ENCODE results near the gene SHMT2.

SHMT2 gene

DNA sequence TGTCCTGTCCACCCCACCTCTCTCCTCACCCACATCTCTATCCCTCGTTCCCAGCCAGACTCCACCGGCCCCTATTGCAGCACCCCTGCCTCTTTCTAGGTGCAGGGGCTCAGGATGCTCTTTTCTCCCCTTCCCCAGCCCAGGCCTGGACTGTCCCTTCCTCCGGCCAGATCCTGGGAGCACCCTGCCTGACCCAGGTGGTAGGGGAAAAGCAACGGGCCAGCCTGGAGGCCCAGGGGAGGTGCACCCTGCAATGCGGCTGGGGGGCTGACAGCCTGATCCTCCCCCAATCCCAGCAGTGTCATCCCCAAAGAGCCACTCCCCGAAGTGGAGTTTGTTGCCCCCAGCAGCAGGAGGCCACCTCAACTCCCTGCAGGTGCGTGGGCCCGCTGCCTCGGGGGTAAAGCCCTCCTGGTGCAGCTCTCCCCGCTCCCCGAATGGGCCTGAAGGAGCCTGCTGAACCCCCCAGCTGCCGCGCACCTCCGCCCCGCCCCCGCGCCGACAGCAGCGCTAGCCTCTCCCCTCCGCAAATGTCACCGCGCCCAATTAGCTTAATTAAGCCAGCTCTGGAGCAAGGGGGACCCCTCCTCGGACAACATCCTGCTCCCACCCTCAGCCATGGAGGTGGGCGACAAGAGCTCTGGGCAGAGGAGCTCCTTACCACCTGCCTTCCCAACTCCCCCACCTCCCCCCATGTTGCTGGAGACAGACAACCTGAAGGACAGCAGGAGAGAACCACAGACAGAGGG is 8.2 kb upstream of the SHMT2 start:
- H3K9ac ChIP-seq (ENCODE audit: low read length in 2 of 2), result no peak overlapping the region
- no peaks in the 10 kb centered on the region for H3K9me3 ChIP-seq (ENCODE audit: control insufficient read depth in 2 of 2, low read length in 2 of 2)
- H3K4me3 ChIP-seq (ENCODE audit: low read length in 2 of 2), result no peak overlapping the region
- peaks cover 79 to 96% of the 10 kb centered on the region in 2 donors for H3K27me3 ChIP-seq (ENCODE audit: control insufficient read depth in 1 of 2, insufficient read depth in 2 of 2, low read length in 2 of 2)
- H3K27ac ChIP-seq (ENCODE audit: low read length), result no peak overlapping the region
- no peaks in the 10 kb centered on the region for H3K36me3 ChIP-seq (ENCODE audit: control insufficient read depth in 2 of 2, insufficient read depth in 2 of 2, low read length in 2 of 2)
- H3K4me1 ChIP-seq (ENCODE audit: control insufficient read depth, insufficient read depth, low read length), result peaks cover 17% of the 10 kb centered on the region

DNA sequence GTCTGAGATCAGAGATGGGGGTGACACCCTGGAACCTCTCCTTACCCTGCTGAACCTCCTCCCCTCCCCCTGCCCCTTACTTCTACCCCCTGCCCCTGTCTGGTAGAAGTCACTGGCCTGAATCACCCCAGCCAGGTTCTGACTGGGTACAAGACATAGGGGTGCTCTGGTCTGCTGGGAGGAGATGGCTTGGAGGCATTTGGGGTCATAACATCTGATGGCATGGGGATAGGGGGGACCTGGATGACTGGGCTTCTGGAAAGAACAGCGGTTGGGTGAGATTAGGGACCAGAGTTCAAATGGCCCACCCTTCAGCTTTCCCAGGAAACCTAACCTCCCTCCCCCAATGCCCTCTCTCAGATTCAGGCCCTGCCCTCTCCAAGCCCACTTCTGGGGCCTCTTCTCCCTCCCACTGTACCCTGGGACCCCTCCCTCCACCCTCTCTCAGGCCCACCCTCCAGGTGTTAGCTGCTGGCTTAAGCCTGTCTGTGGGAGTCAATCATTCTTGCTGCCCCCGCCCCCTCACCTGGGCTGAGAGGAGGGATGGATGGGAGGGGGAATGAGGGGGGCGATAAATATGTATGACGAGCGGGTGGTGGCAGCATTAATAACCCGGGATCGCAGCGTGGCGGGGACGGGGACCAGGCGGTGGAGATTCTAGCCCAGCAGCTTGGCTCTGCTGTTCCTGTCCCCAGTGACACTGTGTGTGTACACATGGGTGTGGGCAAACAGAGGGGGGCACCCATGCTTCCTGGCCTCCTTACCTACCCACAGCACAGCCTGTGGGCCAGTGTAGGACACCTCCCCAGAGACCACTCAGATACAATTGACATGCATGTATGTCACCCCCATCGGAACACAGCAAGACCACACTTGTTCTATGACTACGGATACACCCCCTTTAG is 7.0 kb upstream of the SHMT2 start:
- Histone ChIP-seq H3K27me3 (ENCODE audit: control insufficient read depth in 1 of 2, insufficient read depth in 2 of 2, low read length in 2 of 2) (peaks cover 81 to 96% of the 10 kb centered on the region in 2 donors), H3K4me3 (ENCODE audit: low read length in 2 of 2) (no peak overlapping the region), H3K27ac (ENCODE audit: low read length) (no peak overlapping the region), H3K4me1 (ENCODE audit: control insufficient read depth, insufficient read depth, low read length) (peaks cover 7% of the 10 kb centered on the region), H3K9ac (ENCODE audit: low read length in 2 of 2) (no peak overlapping the region), H3K9me3 (ENCODE audit: control insufficient read depth in 2 of 2, low read length in 2 of 2) (no peaks in the 10 kb centered on the region), H3K36me3 (ENCODE audit: control insufficient read depth in 2 of 2, insufficient read depth in 2 of 2, low read length in 2 of 2) (no peaks in the 10 kb centered on the region)

DNA sequence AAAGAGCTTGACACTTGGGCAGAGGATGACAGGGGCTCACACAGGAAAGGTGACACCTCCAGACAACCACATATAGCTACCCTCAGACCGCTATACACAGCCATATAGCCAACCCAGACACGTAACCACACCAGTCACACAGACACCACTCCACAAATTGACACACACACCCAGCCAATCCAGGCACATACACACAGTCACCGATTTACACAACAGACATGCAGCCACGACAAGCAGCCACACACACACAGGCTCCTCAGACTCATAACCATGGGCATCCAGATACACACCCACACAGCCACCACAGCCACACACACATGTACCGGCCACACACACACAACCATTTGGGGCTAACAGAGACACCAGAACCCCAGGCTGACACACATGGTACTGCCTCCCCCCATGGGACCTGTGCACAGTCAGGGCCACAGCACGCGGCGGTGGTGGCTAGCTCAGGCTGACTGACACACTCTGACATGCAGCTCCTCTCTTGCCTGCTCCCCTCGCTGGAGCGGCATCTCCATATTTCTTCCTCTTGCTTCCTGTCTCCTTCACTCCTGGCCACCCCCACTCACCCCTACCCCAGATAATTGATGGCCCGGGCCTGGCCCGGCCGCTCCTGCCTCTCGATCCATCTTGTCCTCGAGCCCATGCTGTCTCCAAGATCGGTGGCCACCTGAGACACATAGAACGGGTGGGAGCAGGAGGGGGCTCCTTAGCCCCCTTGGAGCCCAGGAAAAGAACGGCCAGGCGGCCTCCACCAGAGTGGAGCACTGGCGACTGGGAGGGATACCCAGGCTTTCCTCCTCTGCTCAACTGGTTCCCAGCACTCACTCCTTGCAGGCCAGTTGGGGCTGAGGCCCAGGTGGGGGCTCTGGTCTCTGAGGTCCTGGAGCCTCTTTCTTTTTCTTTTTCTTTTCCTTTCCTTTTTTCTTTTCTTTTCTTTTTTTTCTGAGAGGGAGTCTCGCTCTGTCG is 6.0 kb upstream of the SHMT2 start:
- Histone ChIP-seq H3K4me3 (ENCODE audit: low read length in 2 of 2) (no peak overlapping the region), H3K36me3 (ENCODE audit: control insufficient read depth in 2 of 2, insufficient read depth in 2 of 2, low read length in 2 of 2) (no peaks in the 10 kb centered on the region), H3K4me1 (ENCODE audit: control insufficient read depth, insufficient read depth, low read length) (peaks cover 5% of the 10 kb centered on the region), H3K9ac (ENCODE audit: low read length in 2 of 2) (no peak overlapping the region), H3K27me3 (ENCODE audit: control insufficient read depth in 1 of 2, insufficient read depth in 2 of 2, low read length in 2 of 2) (peaks cover 72 to 87% of the 10 kb centered on the region in 2 donors), H3K27ac (ENCODE audit: low read length) (no peak overlapping the region), H3K9me3 (ENCODE audit: control insufficient read depth in 2 of 2, low read length in 2 of 2) (no peaks in the 10 kb centered on the region)

DNA sequence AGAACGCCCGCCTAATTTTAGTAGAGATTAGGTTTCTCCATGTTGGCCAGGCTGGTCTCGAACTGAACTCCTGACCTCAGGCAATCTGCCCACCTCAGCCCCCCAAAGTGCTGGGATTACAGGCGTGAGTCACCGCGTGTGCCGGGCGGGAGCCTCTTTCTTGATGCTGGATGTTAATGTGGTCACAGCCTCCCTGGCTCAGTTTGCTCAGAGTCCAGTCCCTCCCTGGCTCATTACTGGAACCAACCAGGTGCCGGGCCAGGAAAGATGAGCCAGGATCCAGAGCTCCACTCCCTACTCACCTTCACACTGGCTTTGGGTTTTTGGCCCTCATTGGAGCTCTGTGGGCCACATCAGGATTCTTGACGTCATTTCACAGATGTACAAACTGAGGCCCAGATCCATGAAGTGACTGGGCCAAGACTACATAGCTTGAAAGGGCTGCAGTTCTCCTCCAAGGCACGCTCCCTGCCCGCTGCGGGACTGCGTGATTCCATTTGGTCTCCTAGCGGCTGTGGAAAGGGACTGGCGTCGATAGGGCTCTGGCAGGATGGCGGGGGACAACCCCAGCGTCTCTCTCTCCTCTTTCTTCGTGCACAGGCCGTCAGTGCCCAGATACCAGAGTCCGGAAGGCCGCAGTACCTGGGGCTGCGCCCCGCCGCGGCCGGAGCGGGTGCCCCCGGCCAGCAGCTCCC is 5.1 kb upstream of the SHMT2 start:
- H3K27me3 ChIP-seq (ENCODE audit: control insufficient read depth in 1 of 2, insufficient read depth in 2 of 2, low read length in 2 of 2), result peaks cover 64 to 78% of the 10 kb centered on the region in 2 donors
- no peaks in the 10 kb centered on the region for H3K36me3 ChIP-seq (ENCODE audit: control insufficient read depth in 2 of 2, insufficient read depth in 2 of 2, low read length in 2 of 2)
- peaks cover 8% of the 10 kb centered on the region for H3K4me1 ChIP-seq (ENCODE audit: control insufficient read depth, insufficient read depth, low read length)
- H3K9me3 ChIP-seq (ENCODE audit: control insufficient read depth in 2 of 2, low read length in 2 of 2), result no peaks in the 10 kb centered on the region
- no peak overlapping the region for H3K27ac ChIP-seq (ENCODE audit: low read length)
- H3K9ac ChIP-seq (ENCODE audit: low read length in 2 of 2), result no peak overlapping the region
- H3K4me3 ChIP-seq (ENCODE audit: low read length in 2 of 2), result peak overlapping the region in 1 of 2 donors; percentile 22

DNA sequence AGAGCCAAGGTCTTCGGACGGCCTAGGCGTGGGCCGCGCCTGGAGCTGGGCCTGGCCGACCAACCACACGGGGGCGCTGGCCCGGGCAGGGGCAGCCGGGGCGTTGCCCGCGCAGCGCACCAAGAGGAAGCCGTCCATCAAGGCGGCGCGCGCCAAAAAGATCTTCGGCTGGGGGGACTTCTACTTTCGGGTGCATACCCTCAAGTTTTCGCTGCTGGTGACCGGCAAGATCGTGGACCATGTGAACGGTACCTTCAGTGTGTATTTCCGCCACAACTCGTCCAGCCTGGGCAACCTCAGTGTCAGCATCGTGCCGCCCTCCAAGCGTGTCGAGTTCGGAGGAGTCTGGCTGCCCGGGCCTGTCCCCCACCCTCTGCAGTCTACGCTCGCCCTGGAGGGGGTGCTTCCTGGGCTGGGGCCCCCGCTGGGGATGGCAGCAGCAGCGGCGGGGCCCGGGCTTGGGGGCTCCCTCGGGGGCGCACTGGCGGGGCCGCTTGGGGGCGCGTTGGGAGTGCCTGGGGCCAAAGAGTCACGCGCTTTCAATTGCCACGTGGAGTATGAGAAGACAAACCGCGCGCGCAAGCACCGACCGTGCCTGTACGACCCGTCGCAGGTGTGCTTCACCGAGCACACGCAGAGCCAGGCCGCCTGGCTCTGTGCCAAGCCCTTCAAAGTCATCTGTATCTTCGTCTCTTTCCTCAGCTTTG is 4.4 kb upstream of the SHMT2 start:
- Histone ChIP-seq H3K4me1 (ENCODE audit: control insufficient read depth, insufficient read depth, low read length) (peaks cover 14% of the 10 kb centered on the region), H3K9ac (ENCODE audit: low read length in 2 of 2) (no peak overlapping the region), H3K4me3 (ENCODE audit: low read length in 2 of 2) (peak overlapping the region in 1 of 2 donors; percentile 22), H3K27me3 (ENCODE audit: control insufficient read depth in 1 of 2, insufficient read depth in 2 of 2, low read length in 2 of 2) (peaks cover 59 to 71% of the 10 kb centered on the region in 2 donors), H3K9me3 (ENCODE audit: control insufficient read depth in 2 of 2, low read length in 2 of 2) (no peaks in the 10 kb centered on the region), H3K36me3 (ENCODE audit: control insufficient read depth in 2 of 2, insufficient read depth in 2 of 2, low read length in 2 of 2) (no peaks in the 10 kb centered on the region), H3K27ac (ENCODE audit: low read length) (no peak overlapping the region)

DNA sequence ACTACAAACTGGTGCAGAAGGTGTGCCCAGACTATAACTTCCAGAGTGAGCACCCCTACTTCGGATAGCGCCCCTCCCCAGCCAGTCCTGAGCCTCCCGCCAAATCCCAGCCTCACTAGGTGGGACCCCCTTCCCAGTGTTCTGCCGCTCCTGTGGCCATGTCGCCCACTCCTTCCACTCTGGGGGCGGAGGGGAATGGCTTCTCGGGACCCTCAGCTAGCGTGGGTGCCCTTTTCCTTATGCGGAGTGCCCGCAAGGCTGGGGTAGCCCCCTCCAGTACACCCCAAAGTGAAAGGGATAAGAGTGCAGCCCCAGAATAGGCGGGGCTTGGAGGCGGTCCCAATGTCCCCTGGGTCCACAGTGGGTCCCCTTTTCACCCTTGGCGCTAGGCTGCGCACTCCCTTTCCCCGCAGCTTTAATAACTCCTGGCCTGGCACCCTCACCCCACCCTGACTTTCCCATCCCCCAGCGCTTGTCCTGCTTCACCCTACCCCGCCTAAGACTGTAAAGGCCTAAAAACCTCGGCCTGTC is 3.8 kb upstream of the SHMT2 start:
- peaks cover 20% of the 10 kb centered on the region for H3K4me1 ChIP-seq (ENCODE audit: control insufficient read depth, insufficient read depth, low read length)
- no peaks in the 10 kb centered on the region for H3K9me3 ChIP-seq (ENCODE audit: control insufficient read depth in 2 of 2, low read length in 2 of 2)
- no peak overlapping the region for H3K9ac ChIP-seq (ENCODE audit: low read length in 2 of 2)
- no peak overlapping the region for H3K27ac ChIP-seq (ENCODE audit: low read length)
- peaks cover 56 to 66% of the 10 kb centered on the region in 2 donors for H3K27me3 ChIP-seq (ENCODE audit: control insufficient read depth in 1 of 2, insufficient read depth in 2 of 2, low read length in 2 of 2)
- no peaks in the 10 kb centered on the region for H3K36me3 ChIP-seq (ENCODE audit: control insufficient read depth in 2 of 2, insufficient read depth in 2 of 2, low read length in 2 of 2)
- no peak overlapping the region for H3K4me3 ChIP-seq (ENCODE audit: low read length in 2 of 2)

DNA sequence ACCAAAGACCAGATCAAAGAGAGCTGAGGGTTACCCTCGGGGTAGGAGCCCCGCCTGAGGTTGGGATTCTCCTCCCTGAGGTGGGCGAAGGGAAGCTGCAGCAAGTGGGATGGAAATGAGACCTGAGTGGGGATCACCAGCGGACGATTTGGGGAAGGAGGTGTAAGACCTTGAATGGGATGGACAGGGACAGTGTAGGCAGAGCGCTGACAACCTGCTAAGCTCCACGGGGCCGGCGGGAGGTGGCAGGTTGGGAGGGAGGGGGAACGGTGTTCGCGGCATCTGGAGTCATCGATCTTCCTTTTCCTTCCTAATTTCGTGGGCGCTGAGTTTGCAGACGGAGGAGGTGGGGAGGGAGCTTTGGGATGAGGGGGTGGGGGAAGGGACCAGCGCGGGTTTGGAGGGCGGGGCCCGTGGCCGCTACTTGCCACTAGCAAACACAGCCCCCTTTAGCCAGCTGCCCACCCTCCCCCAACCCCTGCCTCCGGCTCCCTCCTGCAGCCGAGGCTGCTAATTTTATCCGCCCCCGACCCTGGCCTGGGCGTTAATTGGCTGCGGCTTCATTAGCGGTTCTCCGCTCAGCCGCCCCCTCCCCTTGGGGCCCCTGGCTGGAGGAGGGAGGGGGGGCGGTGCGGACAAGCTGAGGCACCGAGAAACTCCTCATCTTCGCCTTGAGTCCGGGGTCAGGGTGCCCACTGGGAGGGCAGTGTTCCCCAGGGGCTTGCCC is 2.8 kb upstream of the SHMT2 start:
- Histone ChIP-seq H3K9me3 (ENCODE audit: control insufficient read depth in 2 of 2, low read length in 2 of 2) (no peaks in the 10 kb centered on the region), H3K36me3 (ENCODE audit: control insufficient read depth in 2 of 2, insufficient read depth in 2 of 2, low read length in 2 of 2) (peaks cover 2% of the 10 kb centered on the region in 2 donors), H3K4me1 (ENCODE audit: control insufficient read depth, insufficient read depth, low read length) (peaks cover 22% of the 10 kb centered on the region), H3K27me3 (ENCODE audit: control insufficient read depth in 1 of 2, insufficient read depth in 2 of 2, low read length in 2 of 2) (peaks cover 45 to 56% of the 10 kb centered on the region in 2 donors), H3K9ac (ENCODE audit: low read length in 2 of 2) (no peak overlapping the region), H3K4me3 (ENCODE audit: low read length in 2 of 2) (no peak overlapping the region), H3K27ac (ENCODE audit: low read length) (no peak overlapping the region)

DNA sequence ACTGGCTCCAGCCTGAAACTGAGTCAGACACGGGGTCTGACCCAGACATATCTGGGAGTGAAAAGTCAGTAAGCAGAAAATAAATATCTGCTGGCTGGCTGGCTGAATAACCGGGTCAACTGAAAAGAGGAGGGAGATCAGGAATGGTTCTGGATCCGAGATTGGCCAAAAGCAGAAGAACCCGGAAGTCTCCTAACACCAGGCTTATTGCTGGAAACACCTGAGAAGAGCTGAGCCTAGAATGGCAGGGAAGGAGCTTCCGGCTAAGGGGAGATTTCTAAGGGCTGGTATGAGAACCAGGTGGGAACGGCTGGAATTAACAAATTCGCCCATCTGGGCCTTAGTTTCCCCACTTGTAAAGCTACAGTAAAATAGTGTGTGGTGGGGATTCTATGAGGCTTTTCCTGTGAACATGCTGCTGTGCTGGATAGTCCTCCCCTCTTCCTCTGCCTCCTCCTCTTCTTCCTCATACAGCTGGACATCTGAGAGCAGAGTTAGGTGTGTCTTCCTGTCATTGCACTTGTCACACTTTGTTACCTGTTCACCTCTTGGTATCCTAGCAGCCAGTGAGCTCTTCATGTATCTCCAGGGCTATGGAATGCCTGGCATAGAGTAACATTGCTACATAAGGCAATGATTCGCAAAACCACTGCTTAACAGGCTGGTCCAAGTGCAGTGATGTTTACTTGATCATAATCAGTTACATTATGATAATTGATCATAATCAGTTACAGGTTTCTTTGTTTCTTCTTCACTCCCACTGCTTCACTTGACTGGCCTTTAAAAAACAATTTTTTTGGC is 2.0 kb upstream of the SHMT2 start:
- no peaks in the 10 kb centered on the region for H3K9me3 ChIP-seq (ENCODE audit: control insufficient read depth in 2 of 2, low read length in 2 of 2)
- no peak overlapping the region for H3K27ac ChIP-seq (ENCODE audit: low read length)
- H3K4me3 ChIP-seq (ENCODE audit: low read length in 2 of 2), result no peak overlapping the region
- peaks cover 38 to 48% of the 10 kb centered on the region in 2 donors for H3K27me3 ChIP-seq (ENCODE audit: control insufficient read depth in 1 of 2, insufficient read depth in 2 of 2, low read length in 2 of 2)
- H3K4me1 ChIP-seq (ENCODE audit: control insufficient read depth, insufficient read depth, low read length), result peaks cover 22% of the 10 kb centered on the region
- no peak overlapping the region for H3K9ac ChIP-seq (ENCODE audit: low read length in 2 of 2)
- peaks cover 9% of the 10 kb centered on the region in 2 donors for H3K36me3 ChIP-seq (ENCODE audit: control insufficient read depth in 2 of 2, insufficient read depth in 2 of 2, low read length in 2 of 2)
